A549 (cell line): ENCODE measurements around the gene KBTBD7. TPM values are rescaled to one million over a fixed set of nuclear protein-coding genes. Genes with fewer than 3 reads are reported as not detected.

Source experiments
- ATAC-seq, 2 experiments: fragments of 200-7000 bp in 1 of 2; fragments of >200 bp in 1 of 2; cut with Nextera tagmentation in 1 of 2; cut with Tn5 transposase in 1 of 2; 3 replicates each; pipeline versions ENCODE4 v1.8.0 to v1.9.1; 2018 to 2020; ENCODE audit warnings: mild to moderate bottlenecking in 1 of 2, moderate library complexity in 1 of 2
- CTCF ChIA-PET: fragments of 300-600 bp; sonication (Branson Sonifier 250); formaldehyde crosslinking; extraction: SDS; loops from one replicate; lab custom pipeline; 2021; ENCODE audit warnings: antibody characterized with exemption, inconsistent platforms; lab: Yijun Ruan, JAX
- POLR2A ChIA-PET: fragments of 350-600 bp; formaldehyde crosslinking; extraction: SDS; loops from one replicate; lab custom pipeline; 2021; ENCODE audit warnings: antibody characterized with exemption, inconsistent platforms; lab: Yijun Ruan, JAX
- DNase-seq, 2 experiments: peaks; one replicate each; pipeline versions ENCODE4 v3.0.0 to v3.0.0-alpha.2; 2011 to 2016; ENCODE audit warnings: low read depth in 1 of 2, low spot score in 1 of 2
- FAIRE-seq: peaks from 2 replicates; lab custom pipeline; 2011; peaks lifted over from hg19 to GRCh38; lab: Jason Lieb, UNC
- H3K27ac ChIP-seq, 2 experiments: fragments of >200 bp; sonication (Bioruptor Twin); formaldehyde crosslinking; 3 replicates each; pipeline ENCODE4 v1.5.1; 2016 to 2017
- H3K4me1 ChIP-seq: fragments of >200 bp; sonication (Bioruptor Twin); formaldehyde crosslinking; 3 replicates; pipeline ENCODE4 v1.6.1; 2016
- H3K4me2 ChIP-seq: fragments of >200 bp; sonication (Bioruptor Twin); formaldehyde crosslinking; 3 replicates; pipeline ENCODE4 v1.6.1; 2016
- H3K4me3 ChIP-seq: fragments of >200 bp; sonication (Bioruptor Twin); formaldehyde crosslinking; 3 replicates; pipeline ENCODE4 v1.5.1; 2016
- H3K9me3 ChIP-seq: fragments of >200 bp; sonication (Bioruptor Twin); formaldehyde crosslinking; 3 replicates; pipeline ENCODE4 v1.6.1; 2016
- EHF ChIP-seq: fragments of 250-450 bp; sonication (Bioruptor Pico); IDR thresholded peaks from 2 replicates; pipeline ENCODE4 v1.5.0; 2020; ENCODE audit warnings: mild to moderate bottlenecking
- EHMT2 ChIP-seq: fragments of 200-600 bp; sonication (generic); IDR thresholded peaks from 2 replicates; pipeline ENCODE4 v1.6.1; 2016; ENCODE audit warnings: antibody characterized with exemption, low read depth, mild to moderate bottlenecking, moderate library complexity
- ELK1 ChIP-seq: fragments of 150-350 bp; IDR thresholded peaks from 2 replicates; pipeline ENCODE4 v1.6.1; 2014; ENCODE audit warnings: low read depth, mild to moderate bottlenecking, low read length
- EP300 ChIP-seq, 2 experiments: fragments of >200 bp; sonication (Bioruptor Twin); formaldehyde crosslinking; IDR thresholded peaks; 2 replicates in 1 of 2; 3 replicates in 1 of 2; pipeline ENCODE4 v1.6.1; 2016 to 2017
- ESRRA ChIP-seq: fragments of 150-350 bp; IDR thresholded peaks from 2 replicates; pipeline ENCODE4 v1.6.1; 2014; ENCODE audit warnings: mild to moderate bottlenecking, low read length, borderline replicate concordance
- GATA3 ChIP-seq: IDR thresholded peaks from 2 replicates; pipeline ENCODE4 v1.6.1; 2012; ENCODE audit warnings: borderline replicate concordance
- HEYL ChIP-seq: fragments of 250-450 bp; sonication (Bioruptor Pico); IDR thresholded peaks from 2 replicates; pipeline ENCODE4 v1.8.0; 2021; ENCODE audit warnings: mild to moderate bottlenecking, moderate library complexity
- MAX ChIP-seq: IDR thresholded peaks from 2 replicates; pipeline ENCODE4 v1.6.1; 2012
- MAZ ChIP-seq: fragments of 150-350 bp; IDR thresholded peaks from 2 replicates; pipeline ENCODE4 v1.6.1; 2014; ENCODE audit warnings: antibody characterized with exemption, low read depth, low read length, borderline replicate concordance
- MYC ChIP-seq: IDR thresholded peaks from 2 replicates; pipeline ENCODE4 v1.6.1; 2012; ENCODE audit warnings: mild to moderate bottlenecking, inconsistent platforms, low read length, improper control_type of control experiment, borderline replicate concordance
- PHF8 ChIP-seq: fragments of 200-600 bp; sonication (generic); IDR thresholded peaks from 2 replicates; pipeline ENCODE4 v1.6.1; 2016; ENCODE audit warnings: low read depth, mild to moderate bottlenecking, antibody characterized with exemption, moderate library complexity, borderline replicate concordance
- POLR2AphosphoS2 ChIP-seq: conservative IDR thresholded peaks from 2 replicates; pipeline ENCODE4 v1.6.1; 2012; ENCODE audit warnings: low read length, improper control_type of control experiment, inconsistent platforms
- REST ChIP-seq: fragments of 200-600 bp; sonication (generic); IDR thresholded peaks from 2 replicates; pipeline ENCODE4 v1.6.1; 2016; ENCODE audit warnings: antibody characterized with exemption, mild to moderate bottlenecking, moderate library complexity
- SREBF2 ChIP-seq: fragments of 450-650 bp; IDR thresholded peaks from 2 replicates; pipeline ENCODE4 v1.6.1; 2014; ENCODE audit warnings: mild to moderate bottlenecking, moderate library complexity
- USF2 ChIP-seq: fragments of 450-650 bp; IDR thresholded peaks from 2 replicates; pipeline ENCODE4 v1.6.1; 2014; ENCODE audit warnings: antibody characterized with exemption
- ZC3H11A ChIP-seq: fragments of 450-650 bp; IDR thresholded peaks from 2 replicates; pipeline ENCODE4 v1.6.1; 2014; ENCODE audit warnings: antibody characterized with exemption, mild to moderate bottlenecking
- WGBS: methylation state at CpG from one replicate; pipeline ENCODE4 v1.1.6; 2017; ENCODE audit errors: missing lambda C conversion rate; 5-methylcytosine and 5-hydroxymethylcytosine counted together
- polyA plus RNA-seq, 4 experiments: library from polyadenylated mRNA; depleted of rRNA in 3 of 4; stranded (reverse); fragments of >200 nt; fragmentation: RNase III in 1 of 4; extraction: RNeasy Plus Mini Kit Qiagen cat#74134 plus additional on column Dnase treatment in 1 of 4; gene quantifications; 2 replicates in 3 of 4; 3 replicates in 1 of 4; pipeline ENCODE4 v1.2.3, GENCODE V29; 2011 to 2017

Gene KBTBD7
- polyA plus RNA-seq, 2 of the 4 experiments (the other 2 are of a cell fraction): 3.2 to 4.4 TPM

- TF ChIP-seq REST (no peak), HEYL (CRISPR knock-in tag) (no peak)
These were observed 32.2 kb downstream of the KBTBD7 start (continued) for GRCh38 chr13:41162151-41162550.

GRCh38 chr13:41159174-41159573, 35.2 kb downstream of the KBTBD7 start:
- ChIA-PET CTCF (interaction anchor here (0.6 kb wide), 1 partner anchor 13 kb away, joined by 3 read pairs; no protein-coding TSS in a partner anchor), POLR2A (no interaction called here)
- DNase-seq (no peak), FAIRE-seq (no peak), ATAC-seq (no peak)
- no peak for TF ChIP-seq ELK1
- no peak for TF ChIP-seq PHF8
- no peak for TF ChIP-seq MAX
- TF ChIP-seq SREBF2: no peak
- no peak for TF ChIP-seq USF2
- no peak for TF ChIP-seq GATA3
- no peak for TF ChIP-seq EP300 (IDR thresholded peaks at IDR 0.05)
- no peak for TF ChIP-seq MYC
- TF ChIP-seq ZC3H11A: no peak
- TF ChIP-seq EHMT2: no peak
- no peak for TF ChIP-seq MAZ
- no peak for TF ChIP-seq POLR2AphosphoS2
- no peak overlapping the region for H3K4me2 ChIP-seq
- H3K4me3 ChIP-seq: no peak overlapping the region
- no peaks in the 10 kb centered on the region for H3K4me1 ChIP-seq
- no peak overlapping the region for H3K27ac ChIP-seq
- no peaks in the 10 kb centered on the region for H3K9me3 ChIP-seq

GRCh38 chr13:41157048-41157717, 37.2 kb downstream of the KBTBD7 start:
- POLR2A ChIA-PET: no interaction called here
- no peaks in the 10 kb centered on the region for H3K9me3 ChIP-seq
- no peak overlapping the region for H3K4me2 ChIP-seq
- no peak for DNase-seq
- CTCF ChIA-PET: no interaction called here
- ATAC-seq: no peak
- whole genome bisulfite sequencing: 98% methylated on average over 4 of the region's 4 CpGs
- no peak for FAIRE-seq
- no peak overlapping the region for H3K4me3 ChIP-seq
- no peaks in the 10 kb centered on the region for H3K4me1 ChIP-seq
- TF ChIP-seq EHF (CRISPR knock-in tag) (no peak), PHF8 (no peak), GATA3 (no peak), ELK1 (no peak), ESRRA (no peak), MYC (no peak)
- no peak overlapping the region for H3K27ac ChIP-seq
